Smooth muscle cell (in vitro differentiated cells): Measurements from ENCODE around the gene HSD17B8. TPM values are rescaled to one million over a fixed set of nuclear protein-coding genes. Genes with fewer than 3 reads are reported as not detected.

Experiments
- DNase-seq: peaks from one replicate; lab custom pipeline; 2025; ENCODE audit not compliant: unreplicated experiment; lab: John Stamatoyannopoulos, UW
- H2AFZ ChIP-seq: fragments of 200-600 bp; sonication (generic); 2 replicates; pipeline ENCODE4 v1.6.0; 2016; ENCODE audit warnings: antibody characterized with exemption, low read depth, mild to moderate bottlenecking
- H3F3A ChIP-seq: fragments of 200-600 bp; sonication (generic); 2 replicates; pipeline ENCODE4 v1.6.0; 2017; ENCODE audit warnings: antibody characterized with exemption, low read depth
- H3K27ac ChIP-seq: fragments of 200-600 bp; sonication (generic); 2 replicates; pipeline ENCODE4 v1.5.1; 2016; ENCODE audit warnings: low read depth, mild to moderate bottlenecking
- H3K27me3 ChIP-seq: fragments of 200-600 bp; sonication (generic); 2 replicates; pipeline ENCODE4 v1.6.1; 2016; ENCODE audit warnings: low read depth, mild to moderate bottlenecking
- H3K36me3 ChIP-seq: fragments of 200-600 bp; sonication (generic); 2 replicates; pipeline ENCODE4 v1.5.1; 2016; ENCODE audit warnings: low read depth
- H3K4me1 ChIP-seq: fragments of 200-600 bp; sonication (generic); 2 replicates; pipeline ENCODE4 v1.5.1; 2016; ENCODE audit warnings: low read depth
- H3K4me2 ChIP-seq: fragments of 200-600 bp; sonication (generic); 2 replicates; pipeline ENCODE4 v1.6.0; 2016; ENCODE audit warnings: mild to moderate bottlenecking
- H3K4me3 ChIP-seq: fragments of 200-600 bp; sonication (generic); 2 replicates; pipeline ENCODE4 v1.5.1; 2016; ENCODE audit warnings: mild to moderate bottlenecking
- H3K79me2 ChIP-seq: fragments of 200-600 bp; sonication (generic); 2 replicates; pipeline ENCODE4 v1.6.0; 2016; ENCODE audit warnings: low read depth, mild to moderate bottlenecking
- H3K9ac ChIP-seq: fragments of 200-600 bp; sonication (generic); 2 replicates; pipeline ENCODE4 v1.6.0; 2016; ENCODE audit warnings: low read depth
- H3K9me3 ChIP-seq: fragments of 200-600 bp; sonication (generic); replicated peaks from 2 replicates; pipeline ENCODE4 v1.5.1; 2016; ENCODE audit warnings: low read depth
- H4K20me1 ChIP-seq: fragments of 200-600 bp; sonication (generic); 2 replicates; pipeline ENCODE4 v1.6.0; 2016; ENCODE audit warnings: low read depth
- WGBS: methylation state at CpG from one replicate; pipeline ENCODE4 v1.1.7; 2016; ENCODE audit warnings: low lambda C conversion rate; 5-methylcytosine and 5-hydroxymethylcytosine counted together
- polyA plus RNA-seq: library from polyadenylated mRNA; unstranded; fragments of >200 nt; fragmentation: Nextera tagmentation; extraction: Ambion mirVana; gene quantifications from 2 replicates; pipeline ENCODE4 v1.2.1, GENCODE V29; 2016
- total RNA-seq: library from RNA; depleted of rRNA; stranded (reverse); fragments of >200 nt; gene quantifications from 2 replicates; pipeline ENCODE4 v1.2.3, GENCODE V29; 2014
- TF ChIP-seq, protein P1 (sequence below): fragments of 200-600 bp; sonication (generic); IDR thresholded peaks from 2 replicates; pipeline ENCODE4 v1.5.1; 2017; ENCODE audit warnings: borderline replicate concordance, mild to moderate bottlenecking, antibody characterized with exemption; ENCODE audit not compliant: insufficient read depth, poor library complexity, severe bottlenecking

Gene HSD17B8
- total and polyA plus RNA-seq, 2 experiments from 2014 or later, result 3.7 to 4.9 TPM

DNA sequence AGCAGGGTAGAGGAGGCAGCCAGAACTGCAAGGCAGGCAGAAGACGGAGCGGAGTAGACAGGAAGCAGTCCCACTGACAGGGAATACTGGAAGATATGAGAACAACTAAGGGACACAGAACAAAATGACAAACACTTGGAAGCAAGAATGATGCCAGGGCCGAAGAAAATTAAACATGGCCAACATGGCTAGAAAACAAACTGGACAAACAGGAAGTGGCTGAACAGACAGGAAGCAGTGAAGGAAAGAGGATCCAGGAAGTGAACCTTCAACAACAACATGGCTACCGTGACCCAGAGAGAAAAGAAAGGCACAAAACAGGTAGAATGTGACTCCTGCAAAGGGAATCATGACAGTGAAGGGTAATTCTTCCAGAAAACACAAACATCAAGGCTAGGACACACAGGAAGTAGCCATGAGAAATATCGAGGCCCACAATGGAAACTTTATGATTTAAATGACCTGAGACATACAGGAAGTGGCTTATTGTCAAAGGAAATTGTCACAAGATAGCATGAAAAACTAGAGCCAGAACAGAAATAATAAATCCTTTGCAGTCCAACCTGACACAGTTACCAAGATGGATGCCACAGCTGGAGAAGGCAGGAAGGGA is 21.3 kb upstream of the HSD17B8 start:
- Histone ChIP-seq H3K4me2 (no peak overlapping the region), H2AFZ (no peak overlapping the region), H3K9ac (no peak overlapping the region), H3F3A (no peaks in the 10 kb centered on the region), H3K4me3 (no peak overlapping the region), H4K20me1 (no peaks in the 10 kb centered on the region), H3K79me2 (no peaks in the 10 kb centered on the region), H3K27ac (no peak overlapping the region), H3K4me1 (no peaks in the 10 kb centered on the region), H3K27me3 (peaks cover 12% of the 10 kb centered on the region), H3K9me3 (no peaks in the 10 kb centered on the region), H3K36me3 (no peaks in the 10 kb centered on the region)
- TF ChIP-seq, protein P1, sequence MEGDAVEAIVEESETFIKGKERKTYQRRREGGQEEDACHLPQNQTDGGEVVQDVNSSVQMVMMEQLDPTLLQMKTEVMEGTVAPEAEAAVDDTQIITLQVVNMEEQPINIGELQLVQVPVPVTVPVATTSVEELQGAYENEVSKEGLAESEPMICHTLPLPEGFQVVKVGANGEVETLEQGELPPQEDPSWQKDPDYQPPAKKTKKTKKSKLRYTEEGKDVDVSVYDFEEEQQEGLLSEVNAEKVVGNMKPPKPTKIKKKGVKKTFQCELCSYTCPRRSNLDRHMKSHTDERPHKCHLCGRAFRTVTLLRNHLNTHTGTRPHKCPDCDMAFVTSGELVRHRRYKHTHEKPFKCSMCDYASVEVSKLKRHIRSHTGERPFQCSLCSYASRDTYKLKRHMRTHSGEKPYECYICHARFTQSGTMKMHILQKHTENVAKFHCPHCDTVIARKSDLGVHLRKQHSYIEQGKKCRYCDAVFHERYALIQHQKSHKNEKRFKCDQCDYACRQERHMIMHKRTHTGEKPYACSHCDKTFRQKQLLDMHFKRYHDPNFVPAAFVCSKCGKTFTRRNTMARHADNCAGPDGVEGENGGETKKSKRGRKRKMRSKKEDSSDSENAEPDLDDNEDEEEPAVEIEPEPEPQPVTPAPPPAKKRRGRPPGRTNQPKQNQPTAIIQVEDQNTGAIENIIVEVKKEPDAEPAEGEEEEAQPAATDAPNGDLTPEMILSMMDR, result no peak
- 91% methylated on average over 5 of the region's 5 CpGs for WGBS
- no peak for DNase-seq

DNA sequence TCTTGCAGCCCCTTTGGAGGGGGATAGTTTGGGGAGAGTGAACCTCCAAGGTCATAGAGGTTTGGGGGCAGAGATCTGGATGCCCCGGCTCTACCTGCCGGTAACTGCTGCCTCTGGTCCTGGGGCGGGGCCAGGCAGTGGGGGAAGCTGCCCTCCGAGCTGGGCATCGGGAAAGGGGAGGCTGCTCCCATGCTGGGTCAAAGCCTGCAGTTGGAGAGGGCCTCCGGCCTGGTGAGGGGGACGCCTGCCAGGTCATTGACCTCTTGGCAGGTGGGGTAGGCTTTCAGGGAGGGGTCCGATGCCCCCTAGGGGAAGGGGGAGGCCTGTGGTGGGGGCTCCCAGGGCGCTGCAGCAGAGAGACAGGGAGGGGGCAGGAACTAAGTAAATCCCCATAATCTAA is 19.3 kb upstream of the HSD17B8 start:
- Histone ChIP-seq H3K9me3 (no peaks in the 10 kb centered on the region), H3F3A (no peaks in the 10 kb centered on the region), H3K9ac (no peak overlapping the region), H2AFZ (no peak overlapping the region), H3K79me2 (no peaks in the 10 kb centered on the region), H3K27me3 (peaks cover 16% of the 10 kb centered on the region), H3K4me3 (no peak overlapping the region), H4K20me1 (no peaks in the 10 kb centered on the region), H3K4me2 (no peak overlapping the region), H3K4me1 (no peaks in the 10 kb centered on the region), H3K27ac (no peak overlapping the region), H3K36me3 (no peaks in the 10 kb centered on the region)
- TF ChIP-seq, protein P1, result no peak
- DNase-seq, result no peak
- 87% methylated on average over 9 of the region's 9 CpGs for WGBS

DNA sequence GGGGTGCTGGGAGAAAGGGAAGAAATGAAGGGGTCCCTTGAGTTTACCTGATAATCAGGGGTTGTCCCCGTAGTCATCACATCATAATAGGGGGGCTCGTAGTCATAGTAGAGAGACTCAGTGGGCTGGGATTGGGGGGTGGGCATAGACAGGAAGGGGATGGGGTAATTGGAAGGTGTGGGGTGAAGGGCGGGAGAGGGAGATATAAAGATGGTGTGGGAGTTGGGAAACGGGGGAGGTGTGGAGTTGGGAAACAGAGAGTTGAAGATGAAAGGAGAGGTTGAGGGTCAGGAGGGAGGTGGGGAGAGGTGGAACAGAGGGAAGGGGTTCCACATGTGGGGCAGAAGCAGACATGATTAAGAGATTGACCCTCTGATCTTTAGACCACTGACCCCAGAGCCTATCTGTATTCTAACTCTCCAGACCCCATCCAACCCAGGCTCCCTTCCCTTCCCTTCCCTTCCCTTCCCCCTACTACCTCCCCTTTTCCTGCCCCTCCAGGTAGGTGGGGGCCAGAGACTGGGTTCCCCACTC is 18.7 kb upstream of the HSD17B8 start:
- no peaks in the 10 kb centered on the region for H3K9me3 ChIP-seq
- no peak overlapping the region for H3K4me3 ChIP-seq
- no peak overlapping the region for H3K27ac ChIP-seq
- H3K4me2 ChIP-seq, result no peak overlapping the region
- TF ChIP-seq, protein P1, result no peak
- WGBS, result 65% methylated on average over 4 of the region's 4 CpGs
- peaks cover 22% of the 10 kb centered on the region for H3K27me3 ChIP-seq
- no peaks in the 10 kb centered on the region for H3F3A ChIP-seq
- H2AFZ ChIP-seq, result no peak overlapping the region
- no peaks in the 10 kb centered on the region for H4K20me1 ChIP-seq
- H3K9ac ChIP-seq, result no peak overlapping the region
- DNase-seq, result no peak
- no peaks in the 10 kb centered on the region for H3K36me3 ChIP-seq
- no peaks in the 10 kb centered on the region for H3K79me2 ChIP-seq
- no peaks in the 10 kb centered on the region for H3K4me1 ChIP-seq

DNA sequence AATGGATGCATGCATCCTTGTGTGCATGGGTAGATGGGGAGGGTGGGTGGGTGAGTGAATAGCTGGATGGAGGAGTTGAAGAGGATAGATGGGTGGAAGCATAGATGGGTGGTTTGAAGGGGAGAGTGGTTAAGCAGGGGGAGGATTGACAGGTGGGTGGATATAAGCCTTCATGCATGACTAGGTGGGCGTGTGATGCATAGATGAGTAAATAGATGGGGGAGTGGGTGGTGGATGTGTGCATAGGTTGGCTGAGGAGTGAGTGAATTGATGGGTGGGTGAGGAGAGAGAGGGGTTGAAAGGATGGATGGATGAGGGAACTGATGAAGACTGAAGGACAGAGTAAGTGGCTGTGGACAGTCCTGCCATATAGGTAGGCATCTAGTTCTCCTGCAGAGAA is 16.6 kb upstream of the HSD17B8 start:
- WGBS, result 86% methylated on average over 1 of the region's 1 CpG

More for the DNA sequence above, 16.6 kb upstream of the HSD17B8 start:
- Histone ChIP-seq H3K79me2 (no peaks in the 10 kb centered on the region), H3K4me1 (peaks cover 9% of the 10 kb centered on the region), H4K20me1 (no peaks in the 10 kb centered on the region), H2AFZ (no peak overlapping the region), H3F3A (peaks cover 4% of the 10 kb centered on the region), H3K36me3 (no peaks in the 10 kb centered on the region), H3K27me3 (peaks cover 42% of the 10 kb centered on the region), H3K4me3 (no peak overlapping the region), H3K9ac (no peak overlapping the region), H3K27ac (no peak overlapping the region), H3K9me3 (no peaks in the 10 kb centered on the region), H3K4me2 (no peak overlapping the region)
- DNase-seq, result no peak
- TF ChIP-seq, protein P1, result no peak
